HepG2 (cell line): ENCODE data around the gene IGF2BP1. TPM values are rescaled to one million over a fixed set of nuclear protein-coding genes. Genes with fewer than 3 reads are reported as not detected.
A peak's percentile ranks its signal among the peaks of the same experiment; 100 is the strongest.

ENCODE experiments used
- DZIP1 ChIP-seq: sonication (generic); formaldehyde crosslinking; IDR thresholded peaks from 2 replicates; pipeline ENCODE4 v1.5.0; 2020; ENCODE audit warnings: mild to moderate bottlenecking, missing genetic modification reagents
- HNRNPK ChIP-seq: fragments of 200-400 bp; formaldehyde crosslinking; IDR thresholded peaks from 2 replicates; pipeline ENCODE4 v1.6.1; 2018; ENCODE audit warnings: low read length, low read depth, moderate library complexity, mild to moderate bottlenecking; ENCODE audit not compliant: poor library complexity, severe bottlenecking
- MAFF ChIP-seq: IDR thresholded peaks from 2 replicates; pipeline ENCODE4 v1.6.1; 2011; ENCODE audit warnings: low read depth, low read length, improper control_type of control experiment
- SNAPC2 ChIP-seq: sonication (generic); formaldehyde crosslinking; IDR thresholded peaks from 2 replicates; pipeline ENCODE4 v1.8.1; 2022; ENCODE audit warnings: mild to moderate bottlenecking, missing genetic modification reagents
- SOX13 ChIP-seq, 3 experiments: fragments of 450-650 bp in 1 of 3; sonication (generic) in 1 of 3; formaldehyde crosslinking in 1 of 3; IDR thresholded peaks in 2 of 3; conservative IDR thresholded peaks in 1 of 3; 2 replicates each; pipeline versions ENCODE4 v1.5.0 to v1.6.1; 2016 to 2020; ENCODE audit warnings: antibody characterized with exemption in 1 of 3, mild to moderate bottlenecking in 1 of 3, missing compliant biosample characterization in 1 of 3, missing genetic modification reagents in 1 of 3, moderate library complexity in 1 of 3
- ZFY ChIP-seq: sonication (generic); formaldehyde crosslinking; IDR thresholded peaks from 2 replicates; pipeline ENCODE4 v1.4.0; 2020; ENCODE audit warnings: missing genetic modification reagents
- ZNF10 ChIP-seq: sonication (generic); formaldehyde crosslinking; IDR thresholded peaks from 2 replicates; pipeline ENCODE4 v1.4.0; 2020; ENCODE audit warnings: mild to moderate bottlenecking, low read depth, missing genetic modification reagents, borderline replicate concordance
- ZNF276 ChIP-seq: sonication (generic); formaldehyde crosslinking; IDR thresholded peaks from 2 replicates; pipeline ENCODE4 v1.4.0; 2020; ENCODE audit warnings: mild to moderate bottlenecking, low read depth, missing genetic modification reagents
- ZNF768 ChIP-seq: sonication (generic); formaldehyde crosslinking; IDR thresholded peaks from 2 replicates; pipeline ENCODE4 v1.4.0; 2020; ENCODE audit warnings: missing genetic modification reagents
- ZNF878 ChIP-seq: sonication (generic); formaldehyde crosslinking; IDR thresholded peaks from 2 replicates; pipeline ENCODE4 v1.8.1; 2023; ENCODE audit warnings: mild to moderate bottlenecking, missing genetic modification reagents, moderate library complexity
- polyA plus RNA-seq, 8 experiments: library from polyadenylated mRNA; depleted of rRNA in 3 of 8; stranded (reverse) in 7 of 8; unstranded in 1 of 8; fragments of >200 nt; fragmentation: Illumina TruSeq in 4 of 8; extraction: Trizol in 4 of 8; gene quantifications; 2 replicates each; pipeline versions ENCODE4 v1.2.1 to v1.2.3, GENCODE V29; 2011 to 2016; ENCODE audit warnings: low read depth in 4 of 8, missing spikeins in 1 of 8, mixed read lengths in 1 of 8; ENCODE audit not compliant: insufficient read depth in 1 of 8
- total RNA-seq, 5 experiments: library from RNA; depleted of rRNA; stranded (reverse); fragments of >200 nt; fragmentation: Illumina TruSeq; extraction: Trizol; gene quantifications; 2 replicates each; pipeline ENCODE4 v1.2.3, GENCODE V29; 2016; ENCODE audit warnings: low read depth in 1 of 5
- TF ChIP-seq, protein P1 (sequence below): sonication (generic); formaldehyde crosslinking; IDR thresholded peaks from 2 replicates; pipeline ENCODE4 v1.4.0; 2020; ENCODE audit warnings: low read depth, mild to moderate bottlenecking, missing genetic modification reagents
- TF ChIP-seq, protein P2 (sequence below): sonication (generic); formaldehyde crosslinking; IDR thresholded peaks from 2 replicates; pipeline ENCODE4 v1.8.0; 2022; ENCODE audit warnings: mild to moderate bottlenecking, missing genetic modification reagents, moderate library complexity
- TF ChIP-seq, protein P3 (sequence below): sonication (generic); formaldehyde crosslinking; conservative IDR thresholded peaks from 2 replicates; pipeline ENCODE4 v1.4.0; 2020; ENCODE audit warnings: missing genetic modification reagents
- TF ChIP-seq, protein P4 (sequence below): sonication (generic); formaldehyde crosslinking; IDR thresholded peaks from 2 replicates; pipeline ENCODE4 v1.4.0; 2020; ENCODE audit warnings: mild to moderate bottlenecking, missing genetic modification reagents

Gene IGF2BP1
- total and polyA plus RNA-seq, 2 of the 13 experiments (the other 11 are each of a cell fraction or from before 2014, with no cell fraction given): 29.7 to 75.1 TPM

DNA sequence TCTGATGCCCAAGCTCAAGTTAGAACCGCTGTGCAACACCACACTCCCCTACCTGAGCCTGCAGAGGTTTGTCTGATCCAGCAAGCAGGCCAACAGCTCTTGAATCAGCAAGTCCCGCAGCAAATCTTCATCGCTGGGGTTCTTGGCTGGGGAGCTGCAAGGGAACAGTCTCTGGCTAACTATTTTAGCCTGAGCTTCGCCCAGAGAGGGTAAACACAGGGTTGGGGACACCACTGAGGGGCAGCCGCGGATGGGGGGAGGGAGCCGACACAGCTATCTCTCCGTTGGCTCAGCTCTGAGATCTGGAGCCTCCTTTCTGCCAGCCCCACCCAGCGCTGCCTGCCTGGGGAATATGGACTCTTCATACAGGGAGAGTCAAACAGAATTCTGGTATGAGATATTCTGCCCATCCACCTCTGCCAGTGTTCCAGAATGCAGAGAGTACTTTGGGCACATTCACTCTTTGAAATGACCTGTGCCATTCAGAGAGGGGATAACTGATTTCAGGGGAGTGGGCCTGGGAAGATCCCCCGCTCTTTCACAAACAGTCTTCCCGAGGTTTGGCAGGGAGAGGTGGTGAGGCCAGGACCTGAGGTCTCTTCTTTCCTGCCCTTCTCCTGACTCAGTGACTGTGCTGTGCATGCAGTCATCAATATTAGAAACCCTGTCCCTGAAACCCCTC lies 36.2 kb upstream of the IGF2BP1 start (continued):
- TF ChIP-seq ZNF276 (CRISPR knock-in tag) (no peak), SOX13 (IDR thresholded peaks at IDR 0.05) (0 out of 2 replicates have a peak, but pooled peaks have one; percentile 9), SOX13 (CRISPR knock-in tag; conservative IDR thresholded peaks at IDR 0.05 in 1 of 2, IDR thresholded peaks at IDR 0.05 in 1 of 2) (no peak), ZFY (peak; percentile 39; the same call in 1 of the 2 replicates), SNAPC2 (0 out of 2 replicates have a peak, but pooled peaks have one; percentile 46), ZNF10 (CRISPR knock-in tag) (no peak), HNRNPK (no peak), MAFF (no peak), ZNF878 (no peak), ZNF768 (peak; percentile 94), DZIP1 (CRISPR knock-in tag) (no peak)
- TF ChIP-seq, protein P1, sequence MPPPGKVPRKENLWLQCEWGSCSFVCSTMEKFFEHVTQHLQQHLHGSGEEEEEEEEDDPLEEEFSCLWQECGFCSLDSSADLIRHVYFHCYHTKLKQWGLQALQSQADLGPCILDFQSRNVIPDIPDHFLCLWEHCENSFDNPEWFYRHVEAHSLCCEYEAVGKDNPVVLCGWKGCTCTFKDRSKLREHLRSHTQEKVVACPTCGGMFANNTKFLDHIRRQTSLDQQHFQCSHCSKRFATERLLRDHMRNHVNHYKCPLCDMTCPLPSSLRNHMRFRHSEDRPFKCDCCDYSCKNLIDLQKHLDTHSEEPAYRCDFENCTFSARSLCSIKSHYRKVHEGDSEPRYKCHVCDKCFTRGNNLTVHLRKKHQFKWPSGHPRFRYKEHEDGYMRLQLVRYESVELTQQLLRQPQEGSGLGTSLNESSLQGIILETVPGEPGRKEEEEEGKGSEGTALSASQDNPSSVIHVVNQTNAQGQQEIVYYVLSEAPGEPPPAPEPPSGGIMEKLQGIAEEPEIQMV (CRISPR knock-in tag): no peak
- TF ChIP-seq, protein P2, sequence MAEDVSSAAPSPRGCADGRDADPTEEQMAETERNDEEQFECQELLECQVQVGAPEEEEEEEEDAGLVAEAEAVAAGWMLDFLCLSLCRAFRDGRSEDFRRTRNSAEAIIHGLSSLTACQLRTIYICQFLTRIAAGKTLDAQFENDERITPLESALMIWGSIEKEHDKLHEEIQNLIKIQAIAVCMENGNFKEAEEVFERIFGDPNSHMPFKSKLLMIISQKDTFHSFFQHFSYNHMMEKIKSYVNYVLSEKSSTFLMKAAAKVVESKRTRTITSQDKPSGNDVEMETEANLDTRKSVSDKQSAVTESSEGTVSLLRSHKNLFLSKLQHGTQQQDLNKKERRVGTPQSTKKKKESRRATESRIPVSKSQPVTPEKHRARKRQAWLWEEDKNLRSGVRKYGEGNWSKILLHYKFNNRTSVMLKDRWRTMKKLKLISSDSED (CRISPR knock-in tag): no peak
- TF ChIP-seq, protein P3, sequence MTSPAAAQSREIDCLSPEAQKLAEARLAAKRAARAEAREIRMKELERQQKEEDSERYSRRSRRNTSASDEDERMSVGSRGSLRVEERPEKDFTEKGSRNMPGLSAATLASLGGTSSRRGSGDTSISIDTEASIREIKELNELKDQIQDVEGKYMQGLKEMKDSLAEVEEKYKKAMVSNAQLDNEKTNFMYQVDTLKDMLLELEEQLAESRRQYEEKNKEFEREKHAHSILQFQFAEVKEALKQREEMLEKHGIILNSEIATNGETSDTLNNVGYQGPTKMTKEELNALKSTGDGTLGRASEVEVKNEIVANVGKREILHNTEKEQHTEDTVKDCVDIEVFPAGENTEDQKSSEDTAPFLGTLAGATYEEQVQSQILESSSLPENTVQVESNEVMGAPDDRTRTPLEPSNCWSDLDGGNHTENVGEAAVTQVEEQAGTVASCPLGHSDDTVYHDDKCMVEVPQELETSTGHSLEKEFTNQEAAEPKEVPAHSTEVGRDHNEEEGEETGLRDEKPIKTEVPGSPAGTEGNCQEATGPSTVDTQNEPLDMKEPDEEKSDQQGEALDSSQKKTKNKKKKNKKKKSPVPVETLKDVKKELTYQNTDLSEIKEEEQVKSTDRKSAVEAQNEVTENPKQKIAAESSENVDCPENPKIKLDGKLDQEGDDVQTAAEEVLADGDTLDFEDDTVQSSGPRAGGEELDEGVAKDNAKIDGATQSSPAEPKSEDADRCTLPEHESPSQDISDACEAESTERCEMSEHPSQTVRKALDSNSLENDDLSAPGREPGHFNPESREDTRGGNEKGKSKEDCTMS (CRISPR knock-in tag): no peak; the same call in 1 of the 2 replicates
- TF ChIP-seq, protein P4, sequence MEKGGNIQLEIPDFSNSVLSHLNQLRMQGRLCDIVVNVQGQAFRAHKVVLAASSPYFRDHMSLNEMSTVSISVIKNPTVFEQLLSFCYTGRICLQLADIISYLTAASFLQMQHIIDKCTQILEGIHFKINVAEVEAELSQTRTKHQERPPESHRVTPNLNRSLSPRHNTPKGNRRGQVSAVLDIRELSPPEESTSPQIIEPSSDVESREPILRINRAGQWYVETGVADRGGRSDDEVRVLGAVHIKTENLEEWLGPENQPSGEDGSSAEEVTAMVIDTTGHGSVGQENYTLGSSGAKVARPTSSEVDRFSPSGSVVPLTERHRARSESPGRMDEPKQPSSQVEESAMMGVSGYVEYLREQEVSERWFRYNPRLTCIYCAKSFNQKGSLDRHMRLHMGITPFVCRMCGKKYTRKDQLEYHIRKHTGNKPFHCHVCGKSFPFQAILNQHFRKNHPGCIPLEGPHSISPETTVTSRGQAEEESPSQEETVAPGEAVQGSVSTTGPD (CRISPR knock-in tag): no peak
